Measurements from ENCODE around the gene KLF16.

- TF ChIP-seq HDGF (IDR thresholded peaks at IDR 0.05; ENCODE audit: borderline replicate concordance) (no peak), BHLHE40 (IDR thresholded peaks at IDR 0.05; ENCODE audit: borderline replicate concordance) (no peak), NFRKB (IDR thresholded peaks at IDR 0.05) (no peak), CTBP1 (IDR thresholded peaks at IDR 0.05; ENCODE audit: borderline replicate concordance) (no peak), ELF4 (IDR thresholded peaks at IDR 0.05) (no peak), SP1 (IDR thresholded peaks at IDR 0.05) (no peak), FOXA1 (IDR thresholded peaks at IDR 0.05) (no peak), PKNOX1 (IDR thresholded peaks at IDR 0.05) (no peak), SUZ12 (IDR thresholded peaks at IDR 0.05) (no peak), ZNF384 (IDR thresholded peaks at IDR 0.05) (no peak), LEF1 (IDR thresholded peaks at IDR 0.05; ENCODE audit: borderline replicate concordance) (no peak), FOXK2 (IDR thresholded peaks at IDR 0.05) (no peak)
These were observed 17.7 kb downstream of the KLF16 start for GRCh38 chr19:1845642-1846041.
